Measurements from ENCODE around the gene TRIM56. TPM values are rescaled to one million over a fixed set of nuclear protein-coding genes. Genes with fewer than 3 reads are reported as not detected.

The TRIM56 gene
- total RNA-seq, 4 donors from 2014 or later: 4.2 to 11.4 (median 6.9) TPM

GRCh38 chr7:101113836-101114235 lies 28.6 kb downstream of the TRIM56 start:
- peak overlapping the region in 1 of 4 donors; percentile 23 for H3K27ac ChIP-seq
- in situ Hi-C loops (cut with MboI; ENCODE audit: low sequenced_read_pairs in 4 of 4) (no loop called here), intact Hi-C loops (cut with DNase I; ENCODE audit: low total_unique reads) (no loop called here)
- H3K36me3 ChIP-seq: no peaks in the 10 kb centered on the region
- no peak for ATAC-seq
- no peak for DNase-seq
- H3K4me3 ChIP-seq: no peak overlapping the region
- TF ChIP-seq POLR2A (IDR thresholded peaks at IDR 0.05): no peak
- no peak for TF ChIP-seq CTCF (IDR thresholded peaks at IDR 0.05 in 4 of 5, conservative IDR thresholded peaks at IDR 0.05 in 1 of 5)
- H3K9me3 ChIP-seq: no peaks in the 10 kb centered on the region
- H3K4me1 ChIP-seq: peaks cover 11 to 14% of the 10 kb centered on the region in 2 donors
- no peaks in the 10 kb centered on the region for H3K27me3 ChIP-seq

- no peaks in the 10 kb centered on the region for H3K9me3 ChIP-seq
- H3K27me3 ChIP-seq: no peaks in the 10 kb centered on the region
- peak overlapping the region in 2 of 4 donors; percentile 23 to 27 for H3K27ac ChIP-seq
- intact Hi-C loops (cut with DNase I; ENCODE audit: low total_unique reads): no loop called here
- ATAC-seq (no peak), DNase-seq (no peak)
- peaks cover 9 to 11% of the 10 kb centered on the region in 2 donors for H3K4me1 ChIP-seq
- in situ Hi-C loops (cut with MboI; ENCODE audit: low sequenced_read_pairs in 4 of 4): no loop called here
- H3K4me3 ChIP-seq: no peak overlapping the region
- no peaks in the 10 kb centered on the region for H3K36me3 ChIP-seq
- TF ChIP-seq POLR2A (IDR thresholded peaks at IDR 0.05): no peak
- no peak for TF ChIP-seq CTCF (IDR thresholded peaks at IDR 0.05 in 4 of 5, conservative IDR thresholded peaks at IDR 0.05 in 1 of 5)
These were observed 29.2 kb downstream of the TRIM56 start for GRCh38 chr7:101114492-101114891.

- intact Hi-C loops (cut with DNase I; ENCODE audit: low total_unique reads): no loop called here
- DNase-seq (no peak), ATAC-seq (no peak)
- TF ChIP-seq CTCF (IDR thresholded peaks at IDR 0.05 in 4 of 5, conservative IDR thresholded peaks at IDR 0.05 in 1 of 5) (no peak), POLR2A (IDR thresholded peaks at IDR 0.05) (no peak)
- Histone ChIP-seq H3K27me3 (peaks cover 0 to 4% (median 0%) of the 10 kb centered on the region in 3 donors), H3K9me3 (no peaks in the 10 kb centered on the region), H3K36me3 (no peaks in the 10 kb centered on the region), H3K4me1 (peaks cover 9 to 11% of the 10 kb centered on the region in 2 donors), H3K27ac (no peak overlapping the region), H3K4me3 (no peak overlapping the region)
- in situ Hi-C loops (cut with MboI; ENCODE audit: low sequenced_read_pairs in 4 of 4): no loop called here
These were observed 29.9 kb downstream of the TRIM56 start for GRCh38 chr7:101115215-101115614.

GRCh38 chr7:101116898-101117297 lies 31.6 kb downstream of the TRIM56 start:
- DNase-seq: no peak
- in situ Hi-C loops (cut with MboI; ENCODE audit: low sequenced_read_pairs in 4 of 4): no loop called here

More at GRCh38 chr7:101116898-101117297, 31.6 kb downstream of the TRIM56 start:
- ATAC-seq: no peak
- H3K4me1 ChIP-seq: peaks cover 5% of the 10 kb centered on the region in 2 donors
- intact Hi-C loops (cut with DNase I; ENCODE audit: low total_unique reads): no loop called here
- no peaks in the 10 kb centered on the region for H3K36me3 ChIP-seq
- no peak overlapping the region for H3K4me3 ChIP-seq
- TF ChIP-seq CTCF (IDR thresholded peaks at IDR 0.05 in 4 of 5, conservative IDR thresholded peaks at IDR 0.05 in 1 of 5) (no peak), POLR2A (IDR thresholded peaks at IDR 0.05) (no peak)
- no peaks in the 10 kb centered on the region for H3K9me3 ChIP-seq
- H3K27me3 ChIP-seq: peaks cover 0 to 4% (median 0%) of the 10 kb centered on the region in 3 donors
- H3K27ac ChIP-seq: no peak overlapping the region

All from gastrocnemius medialis (tissue), 4 donors.